MM.1S (cell line): ENCODE data around the gene NOMO2.
"Not testable (repeated sequence)": the region's sequence is repeated elsewhere in the genome, so short reads cannot be mapped to it uniquely, and the experiment has no call there.

Source experiments
- CTCF ChIP-seq: fragments of 300-600 bp; sonication (generic); IDR thresholded peaks from 2 replicates; pipeline ENCODE4 v1.5.1; 2016; ENCODE audit warnings: antibody characterized with exemption, low read length, mixed read lengths
- EZH2 ChIP-seq: fragments of 300-600 bp; sonication (generic); optimal IDR thresholded peaks from 2 replicates; pipeline ENCODE3; 2017; ENCODE audit warnings: low read depth, mild to moderate bottlenecking, antibody characterized with exemption, low read length, mixed read lengths
- EZH2phosphoT487 ChIP-seq: fragments of 300-600 bp; sonication (generic); IDR thresholded peaks from 2 replicates; pipeline ENCODE4 v1.6.1; 2018; ENCODE audit warnings: antibody characterized with exemption, low read length

- not testable (repeated sequence) for TF ChIP-seq CTCF, EZH2, EZH2phosphoT487
These were observed 17.4 kb upstream of the NOMO2 start for GRCh38 chr16:18579261-18579660.
